Skeletal muscle satellite cell (primary cell): ENCODE results near the gene GARNL3.

ENCODE experiments used
- H3K27me3 ChIP-seq: 2 replicates; pipeline ENCODE4 v1.7.0; 2013; ENCODE audit warnings: low read length; ENCODE audit not compliant: control insufficient read depth, insufficient read depth
- H3K36me3 ChIP-seq: 2 replicates; pipeline ENCODE4 v1.7.0; 2013; ENCODE audit warnings: mild to moderate bottlenecking, control low read depth, low read length; ENCODE audit not compliant: insufficient read depth
- H3K4me1 ChIP-seq: 2 replicates; pipeline ENCODE4 v1.7.0; 2013; ENCODE audit warnings: low read length; ENCODE audit not compliant: control insufficient read depth, insufficient read depth
- H3K4me2 ChIP-seq: 2 replicates; pipeline ENCODE4 v1.7.0; 2013; ENCODE audit warnings: mild to moderate bottlenecking, low read length
- H3K4me3 ChIP-seq: 2 replicates; pipeline ENCODE4 v1.7.0; 2013; ENCODE audit warnings: low read length
- H3K9ac ChIP-seq: 2 replicates; pipeline ENCODE4 v1.7.0; 2013; ENCODE audit warnings: mild to moderate bottlenecking, low read depth, low read length, moderate library complexity
- H3K9me3 ChIP-seq: replicated peaks from 2 replicates; pipeline ENCODE4 v1.7.0; 2013; ENCODE audit warnings: mild to moderate bottlenecking, control low read depth, low read length

The GARNL3 gene

GRCh38 chr9:127361561-127361960, 97.0 kb downstream of the GARNL3 start:
- Histone ChIP-seq H3K4me3 (no peak overlapping the region), H3K9ac (no peak overlapping the region), H3K4me2 (no peak overlapping the region)

GRCh38 chr9:127362829-127363228, 98.3 kb downstream of the GARNL3 start:
- no peak overlapping the region for H3K4me2 ChIP-seq
- H3K9ac ChIP-seq = no peak overlapping the region
- H3K4me3 ChIP-seq = no peak overlapping the region
- no peaks in the 10 kb centered on the region for H3K4me1 ChIP-seq
- H3K9me3 ChIP-seq = no peaks in the 10 kb centered on the region
- H3K27me3 ChIP-seq = peaks cover 3% of the 10 kb centered on the region
- no peaks in the 10 kb centered on the region for H3K36me3 ChIP-seq

More at GRCh38 chr9:127361561-127361960, 97.0 kb downstream of the GARNL3 start:
- H3K36me3 ChIP-seq = no peaks in the 10 kb centered on the region
- H3K4me1 ChIP-seq = no peaks in the 10 kb centered on the region
- peaks cover 8% of the 10 kb centered on the region for H3K27me3 ChIP-seq
- H3K9me3 ChIP-seq = no peaks in the 10 kb centered on the region

GRCh38 chr9:127365461-127365860, 100.9 kb downstream of the GARNL3 start:
- Histone ChIP-seq H3K4me1 (no peaks in the 10 kb centered on the region), H3K36me3 (no peaks in the 10 kb centered on the region), H3K27me3 (peaks cover 17% of the 10 kb centered on the region), H3K9ac (no peak overlapping the region), H3K9me3 (no peaks in the 10 kb centered on the region), H3K4me2 (no peak overlapping the region), H3K4me3 (no peak overlapping the region)

GRCh38 chr9:127366594-127366993, 102.0 kb downstream of the GARNL3 start:
- Histone ChIP-seq H3K4me2 (no peak overlapping the region), H3K4me3 (no peak overlapping the region), H3K9ac (no peak overlapping the region), H3K4me1 (no peaks in the 10 kb centered on the region), H3K9me3 (no peaks in the 10 kb centered on the region), H3K27me3 (peaks cover 25% of the 10 kb centered on the region), H3K36me3 (no peaks in the 10 kb centered on the region)

GRCh38 chr9:127368852-127369402, 104.4 kb downstream of the GARNL3 start:
- Histone ChIP-seq H3K9me3 (no peaks in the 10 kb centered on the region), H3K9ac (no peak overlapping the region), H3K27me3 (peaks cover 44% of the 10 kb centered on the region), H3K36me3 (no peaks in the 10 kb centered on the region), H3K4me2 (no peak overlapping the region), H3K4me3 (no peak overlapping the region), H3K4me1 (no peaks in the 10 kb centered on the region)

GRCh38 chr9:127369428-127369827, 104.9 kb downstream of the GARNL3 start:
- no peaks in the 10 kb centered on the region for H3K9me3 ChIP-seq
- no peak overlapping the region for H3K4me3 ChIP-seq
- no peaks in the 10 kb centered on the region for H3K4me1 ChIP-seq
- no peak overlapping the region for H3K9ac ChIP-seq
- H3K36me3 ChIP-seq = no peaks in the 10 kb centered on the region
- H3K27me3 ChIP-seq = peaks cover 46% of the 10 kb centered on the region
- H3K4me2 ChIP-seq = no peak overlapping the region

GRCh38 chr9:127370147-127370579, 105.6 kb downstream of the GARNL3 start:
- Histone ChIP-seq H3K9me3 (no peaks in the 10 kb centered on the region), H3K4me1 (no peaks in the 10 kb centered on the region), H3K36me3 (no peaks in the 10 kb centered on the region), H3K4me2 (no peak overlapping the region), H3K9ac (no peak overlapping the region), H3K27me3 (peaks cover 53% of the 10 kb centered on the region), H3K4me3 (no peak overlapping the region)

GRCh38 chr9:127370672-127371648, 106.4 kb downstream of the GARNL3 start:
- Histone ChIP-seq H3K9ac (no peak overlapping the region), H3K4me2 (no peak overlapping the region), H3K27me3 (peaks cover 58% of the 10 kb centered on the region), H3K9me3 (no peaks in the 10 kb centered on the region), H3K4me1 (no peaks in the 10 kb centered on the region), H3K36me3 (no peaks in the 10 kb centered on the region), H3K4me3 (no peak overlapping the region)

GRCh38 chr9:127380479-127380878, 115.9 kb downstream of the GARNL3 start:
- no peak overlapping the region for H3K4me3 ChIP-seq
- no peaks in the 10 kb centered on the region for H3K36me3 ChIP-seq
- H3K9me3 ChIP-seq = no peaks in the 10 kb centered on the region
- H3K27me3 ChIP-seq = peaks cover 64% of the 10 kb centered on the region
- H3K4me1 ChIP-seq = no peaks in the 10 kb centered on the region
- no peak overlapping the region for H3K4me2 ChIP-seq
- no peak overlapping the region for H3K9ac ChIP-seq

GRCh38 chr9:127382541-127382940, 118.0 kb downstream of the GARNL3 start:
- H3K36me3 ChIP-seq = no peaks in the 10 kb centered on the region
- no peaks in the 10 kb centered on the region for H3K4me1 ChIP-seq
- no peak overlapping the region for H3K4me3 ChIP-seq
- no peak overlapping the region for H3K4me2 ChIP-seq
- H3K9ac ChIP-seq = no peak overlapping the region
- H3K27me3 ChIP-seq = peaks cover 61% of the 10 kb centered on the region
- no peaks in the 10 kb centered on the region for H3K9me3 ChIP-seq

- Histone ChIP-seq H3K4me2 (no peak overlapping the region), H3K27me3 (peaks cover 56% of the 10 kb centered on the region), H3K4me1 (peaks cover 13% of the 10 kb centered on the region), H3K4me3 (no peak overlapping the region), H3K36me3 (no peaks in the 10 kb centered on the region), H3K9me3 (no peaks in the 10 kb centered on the region), H3K9ac (no peak overlapping the region)
These were observed 119.6 kb downstream of the GARNL3 start for GRCh38 chr9:127384016-127384730.
